Measurements from ENCODE around the gene SYNE2.

GRCh38 chr14:64191756-64192155 is 339.0 kb downstream of the SYNE2 start:
- TF ChIP-seq E2F4 (IDR thresholded peaks at IDR 0.05; ENCODE audit: low read depth, low read length), result no peak
- TF ChIP-seq BCL11A (IDR thresholded peaks at IDR 0.05; ENCODE audit: low read depth, low read length), result no peak
- no peak for TF ChIP-seq NRF1 (conservative IDR thresholded peaks at IDR 0.05; ENCODE audit: low read depth, low read length)
- TF ChIP-seq EZH2 (IDR thresholded peaks at IDR 0.05; ENCODE audit: borderline replicate concordance, control insufficient read depth, low read depth, low read length), result no peak
- no peak for TF ChIP-seq CTCF (IDR thresholded peaks at IDR 0.05 in 2 of 3, conservative IDR thresholded peaks at IDR 0.05 in 1 of 3; ENCODE audit: control insufficient read depth in 2 of 3, extremely low read depth in 1 of 3, insufficient read depth in 1 of 3, low read depth in 3 of 3, low read length in 3 of 3)
- no peak for TF ChIP-seq MXI1 (IDR thresholded peaks at IDR 0.05; ENCODE audit: low read depth, low read length)
- TF ChIP-seq USF2 (IDR thresholded peaks at IDR 0.05; ENCODE audit: borderline replicate concordance, low read depth, low read length), result no peak
- TF ChIP-seq POLR2A (IDR thresholded peaks at IDR 0.05; ENCODE audit: low read depth, low read length), result no peak
- no peak for TF ChIP-seq RCOR1 (conservative IDR thresholded peaks at IDR 0.05; ENCODE audit: low read depth, low read length)
